Measurements from ENCODE around the gene ANKRD44. TPM values are rescaled to one million over a fixed set of nuclear protein-coding genes. Genes with fewer than 3 reads are reported as not detected.

The ANKRD44 gene
- total RNA-seq, 4 donors from 2014 or later: 11.0 to 25.8 (median 23.9) TPM

- no peaks in the 10 kb centered on the region for H3K27me3 ChIP-seq
- H3K4me1 ChIP-seq: peaks cover 6 to 18% of the 10 kb centered on the region in 2 donors
- 75 to 80% methylated on average over 5 of the region's 5 CpGs for WGBS, 2 donors
- H3K27ac ChIP-seq: no peak overlapping the region
- no peak overlapping the region for H3K4me3 ChIP-seq (replicated peaks in 1 of 3)
- H3K9me3 ChIP-seq: no peaks in the 10 kb centered on the region
- H3K36me3 ChIP-seq: no peaks in the 10 kb centered on the region
- intact Hi-C loops (cut with DNase I): no loop called here
- TF ChIP-seq CTCF (IDR thresholded peaks at IDR 0.05): no peak
- TF ChIP-seq POLR2A (IDR thresholded peaks at IDR 0.05): no peak
- DNase-seq: no peak
Observed at GRCh38 chr2:197181491-197181890, 129.1 kb downstream of the ANKRD44 start.

GRCh38 chr2:197179744-197180498 lies 130.7 kb downstream of the ANKRD44 start:
- 46 to 53% methylated on average over 12 of the region's 12 CpGs for WGBS, 2 donors
- DNase-seq: peak in 1 of 2 donors; percentile 35
- Histone ChIP-seq H3K27me3 (no peaks in the 10 kb centered on the region), H3K27ac (no peak overlapping the region), H3K4me1 (peaks cover 5 to 9% of the 10 kb centered on the region in 2 donors), H3K4me3 (replicated peaks in 1 of 3) (no peak overlapping the region), H3K9me3 (no peaks in the 10 kb centered on the region), H3K36me3 (no peaks in the 10 kb centered on the region)
- TF ChIP-seq CTCF (IDR thresholded peaks at IDR 0.05): no peak
- TF ChIP-seq POLR2A (IDR thresholded peaks at IDR 0.05): no peak
- intact Hi-C loops (cut with DNase I): no loop called here

- TF ChIP-seq POLR2A (IDR thresholded peaks at IDR 0.05): no peak
- no peak for DNase-seq
- 2 to 43% methylated on average over 1 of the region's 1 CpG for WGBS, 2 donors
- no peak overlapping the region for H3K27ac ChIP-seq
- H3K4me3 ChIP-seq (replicated peaks in 1 of 3): no peak overlapping the region
- H3K9me3 ChIP-seq: no peaks in the 10 kb centered on the region
- H3K36me3 ChIP-seq: no peaks in the 10 kb centered on the region
- intact Hi-C loops (cut with DNase I): no loop called here
- H3K27me3 ChIP-seq: no peaks in the 10 kb centered on the region
- H3K4me1 ChIP-seq: peaks cover 0 to 8% of the 10 kb centered on the region in 2 donors
Observed at GRCh38 chr2:197176522-197176921, 134.1 kb downstream of the ANKRD44 start.

GRCh38 chr2:197174539-197175094 lies 136.0 kb downstream of the ANKRD44 start:
- no peak overlapping the region for H3K27ac ChIP-seq

GRCh38 chr2:197171582-197171981 lies 139.0 kb downstream of the ANKRD44 start:
- intact Hi-C loops (cut with DNase I): no loop called here
- Histone ChIP-seq H3K27ac (no peak overlapping the region), H3K27me3 (no peaks in the 10 kb centered on the region), H3K36me3 (no peaks in the 10 kb centered on the region), H3K4me3 (replicated peaks in 1 of 3) (no peak overlapping the region), H3K9me3 (no peaks in the 10 kb centered on the region), H3K4me1 (no peaks in the 10 kb centered on the region)
- TF ChIP-seq CTCF (IDR thresholded peaks at IDR 0.05) (no peak), POLR2A (IDR thresholded peaks at IDR 0.05) (no peak)
- WGBS, 2 donors: 93 to 99% methylated on average over 4 of the region's 4 CpGs
- DNase-seq: no peak

More at GRCh38 chr2:197174539-197175094, 136.0 kb downstream of the ANKRD44 start:
- intact Hi-C loops (cut with DNase I): no loop called here
- no peak for DNase-seq
- Histone ChIP-seq H3K27me3 (no peaks in the 10 kb centered on the region), H3K4me3 (replicated peaks in 1 of 3) (no peak overlapping the region), H3K36me3 (no peaks in the 10 kb centered on the region), H3K4me1 (peaks cover 0 to 2% of the 10 kb centered on the region in 2 donors), H3K9me3 (no peaks in the 10 kb centered on the region)
- 75 to 87% methylated on average over 2 of the region's 2 CpGs for WGBS, 2 donors
- TF ChIP-seq CTCF (IDR thresholded peaks at IDR 0.05) (no peak), POLR2A (IDR thresholded peaks at IDR 0.05) (no peak)
